GM19035 (cell line): Measurements from ENCODE around the gene GPR6.

Source experiments
- ATAC-seq: cut with Tn5 transposase; IDR thresholded peaks from one replicate; pipeline ENCODE4 v1.9.1; 2021; ENCODE audit not compliant: unreplicated experiment

Gene GPR6, protein sequence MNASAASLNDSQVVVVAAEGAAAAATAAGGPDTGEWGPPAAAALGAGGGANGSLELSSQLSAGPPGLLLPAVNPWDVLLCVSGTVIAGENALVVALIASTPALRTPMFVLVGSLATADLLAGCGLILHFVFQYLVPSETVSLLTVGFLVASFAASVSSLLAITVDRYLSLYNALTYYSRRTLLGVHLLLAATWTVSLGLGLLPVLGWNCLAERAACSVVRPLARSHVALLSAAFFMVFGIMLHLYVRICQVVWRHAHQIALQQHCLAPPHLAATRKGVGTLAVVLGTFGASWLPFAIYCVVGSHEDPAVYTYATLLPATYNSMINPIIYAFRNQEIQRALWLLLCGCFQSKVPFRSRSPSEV

GRCh38 chr6:109978174-109979032 lies at the start of gene GPR6:
Gene GPR6 (plus strand): TSS chr6:109978311. CDS start chr6:109979113, 802 bp downstream.
- ATAC-seq: no peak

- no peak for ATAC-seq
Measured at GRCh38 chr6:109934293-109934692, 43.8 kb upstream of the GPR6 start.

- ATAC-seq: no peak
Measured at GRCh38 chr6:109939654-109940053, 38.5 kb upstream of the GPR6 start.

DNA sequence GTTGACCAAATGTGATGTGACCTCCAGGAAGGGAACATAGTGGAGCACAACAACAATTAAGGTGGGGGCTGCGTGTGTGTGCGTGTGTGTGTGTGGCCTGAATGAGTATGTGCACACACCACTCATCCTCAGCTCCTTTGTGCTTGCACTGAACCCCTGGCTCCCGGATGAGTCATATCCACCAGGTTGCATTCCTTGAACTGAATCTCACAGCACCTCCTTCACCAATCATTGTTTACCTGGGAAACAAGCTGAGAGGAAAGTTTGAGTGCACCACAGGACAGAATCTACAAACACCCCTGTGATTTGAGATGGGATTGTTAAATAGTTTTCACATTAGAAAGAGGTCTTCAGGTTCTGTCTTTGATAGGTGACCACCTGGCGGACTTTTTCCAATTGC lies 33.7 kb upstream of the GPR6 start:
- no peak for ATAC-seq

DNA sequence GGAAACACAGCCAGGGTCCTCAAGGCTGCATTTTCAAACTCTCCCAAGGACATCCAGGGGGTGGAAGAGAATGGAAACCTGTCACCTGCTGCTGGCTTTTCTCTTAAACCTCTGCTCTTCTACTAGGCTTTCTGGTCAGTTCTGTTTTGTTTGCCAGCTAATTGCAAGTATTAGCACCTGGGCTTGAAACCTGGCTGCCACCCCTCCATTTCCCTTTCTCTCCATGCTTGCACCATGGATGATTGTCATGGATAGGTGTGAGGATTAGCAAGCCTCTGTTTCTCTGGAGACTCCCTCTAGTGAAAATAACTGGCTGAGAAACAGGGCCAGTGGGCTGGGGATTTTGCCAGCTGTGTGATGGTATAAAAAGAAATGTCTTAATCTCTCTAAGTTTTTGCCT lies 33.0 kb upstream of the GPR6 start:
- no peak for ATAC-seq

DNA sequence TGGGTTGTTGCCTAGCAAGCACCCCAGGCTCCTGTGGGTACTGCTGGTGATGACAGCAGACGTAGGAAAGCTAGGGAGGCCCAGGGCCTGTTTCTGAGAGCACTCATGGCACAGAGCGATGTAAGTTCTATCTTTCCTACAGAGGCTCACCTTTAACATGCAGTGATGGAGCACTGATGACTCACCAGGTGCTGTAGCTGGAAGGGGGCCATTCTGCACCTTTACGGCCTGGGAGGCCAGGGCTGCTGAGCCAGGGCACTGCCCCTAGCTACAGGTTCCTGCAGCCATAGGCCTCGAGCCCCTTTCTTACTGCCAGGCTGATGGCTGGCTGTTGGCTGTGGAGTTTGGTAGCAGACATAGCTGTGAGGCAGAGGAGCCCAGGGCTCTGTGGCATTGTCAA lies 31.1 kb upstream of the GPR6 start:
- no peak for ATAC-seq

DNA sequence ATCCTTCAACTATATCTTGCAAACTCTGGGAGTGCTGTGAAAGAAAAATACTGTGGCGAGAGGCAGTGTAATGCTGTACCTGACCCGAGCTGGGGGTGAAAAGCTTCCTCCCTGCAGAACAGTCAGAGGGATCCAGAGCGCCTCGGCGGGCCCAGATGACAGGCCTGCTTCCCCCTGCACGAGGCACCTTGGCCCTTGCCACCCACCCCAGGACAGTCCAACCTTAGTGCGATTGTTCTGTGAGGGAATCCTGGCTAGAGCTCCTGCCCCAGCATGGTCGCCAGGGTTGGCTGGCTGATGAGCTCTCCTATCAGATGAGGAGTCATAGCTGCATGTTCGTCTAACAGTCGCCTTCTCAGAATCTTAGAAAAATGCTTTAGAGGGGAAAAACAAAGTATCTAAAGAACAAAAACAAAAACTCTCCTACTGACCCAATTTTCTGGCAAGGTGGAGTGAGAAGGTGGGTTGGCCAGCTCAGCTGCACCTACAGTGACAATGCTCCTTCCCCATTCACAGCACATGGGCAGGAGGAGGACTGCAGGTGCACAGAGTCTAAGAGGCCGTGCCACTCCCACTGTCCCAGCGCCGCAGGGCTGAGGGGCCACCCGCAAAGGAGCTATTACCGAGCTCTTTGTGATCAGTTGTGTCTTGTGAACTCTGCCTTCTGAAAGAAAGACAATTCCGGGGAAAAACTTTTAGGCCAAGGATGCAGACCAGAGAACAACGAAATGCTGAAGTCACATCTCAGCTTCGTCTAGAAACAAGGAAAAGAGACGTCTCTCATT lies 28.6 kb upstream of the GPR6 start:
- no peak for ATAC-seq

DNA sequence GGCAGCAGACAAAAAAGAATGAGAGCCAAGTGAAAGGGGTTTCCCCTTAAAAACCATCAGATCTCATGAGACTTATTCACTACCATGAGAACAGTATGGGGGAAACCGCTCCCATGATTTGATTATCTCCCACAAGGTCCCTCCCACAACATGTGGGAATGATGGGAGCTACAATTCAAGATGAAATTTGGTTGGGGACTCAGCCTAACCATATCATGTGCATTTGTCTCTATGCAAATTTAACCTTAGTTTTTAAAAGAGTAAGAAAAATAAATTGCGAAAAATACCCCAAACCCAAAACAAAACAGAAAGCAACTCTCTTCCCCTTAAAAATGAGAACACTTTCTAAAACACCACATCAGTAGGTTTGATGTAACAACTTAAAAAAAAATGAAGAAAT lies 22.6 kb upstream of the GPR6 start:
- ATAC-seq: no peak

- ATAC-seq: no peak
Measured at GRCh38 chr6:109958626-109959025, 19.5 kb upstream of the GPR6 start.

DNA sequence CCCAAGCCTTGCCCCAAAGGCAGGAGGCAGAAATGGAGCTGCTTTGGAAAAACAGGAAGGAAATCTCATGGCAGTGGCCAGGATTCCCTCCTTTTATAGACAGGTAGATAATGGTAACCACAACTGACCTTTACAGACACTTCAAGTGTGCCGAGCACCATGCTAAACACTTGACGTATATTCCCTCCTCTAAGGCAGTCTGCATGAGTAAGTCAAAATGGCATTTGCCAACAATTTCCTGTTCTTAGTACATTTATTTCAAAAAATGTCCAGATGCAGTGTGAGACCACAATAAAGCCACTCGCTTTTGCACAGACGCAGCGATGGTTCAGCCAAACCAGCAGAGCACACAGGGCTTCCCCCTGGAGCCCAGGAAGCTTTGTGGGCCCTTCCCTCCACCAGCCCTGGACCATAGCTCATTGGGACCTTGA lies 16.5 kb upstream of the GPR6 start:
- ATAC-seq: no peak

- ATAC-seq: no peak
Measured at GRCh38 chr6:109962271-109962670, 15.8 kb upstream of the GPR6 start.

DNA sequence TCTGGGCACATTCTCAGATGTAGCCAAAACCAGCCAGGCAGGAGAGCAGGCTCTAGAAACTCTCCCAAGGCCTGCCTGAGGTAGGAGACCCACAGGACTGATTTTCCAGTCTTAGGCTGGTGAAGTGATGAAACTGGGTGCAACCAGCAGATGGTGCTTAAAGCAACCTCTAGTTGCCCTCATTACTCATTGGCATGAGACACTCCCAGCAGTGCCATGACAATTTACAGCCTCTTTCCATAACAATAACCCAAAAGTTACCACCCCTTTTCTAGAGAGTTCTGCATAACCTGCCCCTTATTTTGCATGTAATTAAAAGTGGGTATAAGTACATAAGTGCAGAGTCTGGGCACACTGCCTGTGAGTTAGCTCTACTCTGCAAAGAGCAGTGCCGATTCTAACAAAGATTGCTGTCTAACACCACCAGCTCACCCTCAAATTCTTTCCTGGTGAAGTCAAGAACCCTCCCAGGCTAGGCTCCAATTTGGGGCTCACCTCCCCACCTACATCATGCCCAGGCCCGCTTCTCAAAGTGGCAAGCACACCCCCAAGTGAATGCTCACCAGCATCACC lies 14.4 kb upstream of the GPR6 start:
- ATAC-seq: no peak

- ATAC-seq: no peak
Measured at GRCh38 chr6:109964949-109965348, 13.2 kb upstream of the GPR6 start.

DNA sequence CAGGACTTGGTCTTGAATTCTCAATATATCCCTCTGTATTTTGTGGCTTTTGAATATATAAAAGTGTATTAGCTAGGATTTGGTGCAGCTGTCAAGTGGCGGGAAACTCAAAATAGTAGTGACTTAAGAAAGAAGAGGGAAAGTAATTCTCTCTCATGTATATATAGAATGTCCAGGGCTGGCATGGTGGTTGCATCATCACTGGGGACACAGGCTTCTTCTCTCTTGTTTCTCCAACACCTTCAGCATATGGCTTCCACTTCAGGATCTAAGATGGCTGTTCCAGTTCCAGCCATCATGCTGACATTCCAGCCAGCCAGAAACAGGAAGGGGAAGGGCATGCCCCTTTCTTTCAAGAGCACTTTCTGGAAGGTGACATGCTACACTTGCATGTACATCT lies 11.8 kb upstream of the GPR6 start:
- no peak for ATAC-seq

GRCh38 chr6:109977791-109978173 lies 329 bp upstream of the GPR6 start:
- ATAC-seq: no peak

- ATAC-seq: no peak
Measured at GRCh38 chr6:109979033-109979921, 1.2 kb downstream of the GPR6 start.

DNA sequence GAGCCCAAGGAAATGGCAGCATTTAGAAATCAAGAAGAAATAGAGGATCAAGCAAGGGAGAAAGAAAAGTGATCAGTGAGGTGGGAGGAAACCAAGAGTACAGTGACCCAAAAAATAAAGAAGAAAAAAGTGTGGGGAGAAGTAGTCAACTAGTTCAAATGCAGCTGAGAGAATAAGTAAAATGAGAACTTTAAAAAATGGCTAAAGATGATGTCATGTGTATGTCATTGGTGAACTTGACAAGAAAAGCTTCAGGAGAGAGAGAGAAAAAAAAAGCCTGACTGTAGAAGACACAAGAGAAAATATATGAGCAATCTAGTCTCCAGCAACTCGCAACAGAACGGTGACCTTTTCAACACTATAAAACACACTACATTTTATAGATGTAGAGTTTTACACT lies 6.3 kb downstream of the GPR6 start:
- no peak for ATAC-seq

DNA sequence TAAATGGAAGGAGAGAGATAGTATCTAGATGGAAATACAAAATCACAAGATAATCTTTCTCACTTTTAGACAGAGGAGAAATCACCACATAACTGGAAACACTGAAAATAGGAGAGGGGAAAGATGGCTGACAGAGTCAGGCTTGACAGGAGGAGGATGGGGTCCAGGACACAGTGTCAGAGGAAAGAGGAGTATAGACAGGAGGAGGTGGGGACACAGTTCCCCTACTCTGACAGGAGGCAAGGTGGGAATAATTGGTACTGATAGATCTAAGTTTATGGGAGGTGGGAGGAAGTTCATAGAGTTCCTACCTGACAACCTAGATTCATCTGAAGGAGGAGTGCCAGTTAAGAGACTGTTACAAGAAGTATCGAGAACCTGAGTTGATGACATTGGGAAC lies 9.1 kb downstream of the GPR6 start:
- ATAC-seq: no peak

- no peak for ATAC-seq
Measured at GRCh38 chr6:109991201-109992101, 13.3 kb downstream of the GPR6 start.
